Measurements from ENCODE around the gene TECTB.
"Not testable (repeated sequence)": the region's sequence is repeated elsewhere in the genome, so short reads cannot be mapped to it uniquely, and the experiment has no call there.

Gene TECTB

DNA sequence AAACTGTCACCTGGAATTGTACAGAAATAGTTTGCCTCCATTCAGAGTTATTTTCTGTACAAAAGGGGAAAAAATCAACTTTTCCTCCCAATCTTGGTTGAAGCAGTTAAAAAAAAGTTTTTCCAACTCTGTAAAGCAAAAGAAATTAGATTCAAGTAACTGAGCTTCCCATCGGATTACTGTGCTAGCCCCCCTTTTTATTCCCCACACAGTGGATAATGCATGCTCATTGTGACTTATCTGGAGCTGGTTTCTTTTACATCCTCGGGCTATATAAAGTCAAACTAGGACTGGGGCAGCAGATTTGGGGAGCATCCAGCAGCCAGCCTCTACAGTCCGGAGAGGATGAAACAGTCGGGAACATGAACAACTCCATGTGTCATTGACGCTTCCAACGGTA, at the start of gene TECTB:
TSS of gene TECTB (plus strand) at position 301 of the 400 bp plus-strand sequence. CDS start 335 bp downstream, outside the sequence.
- no peak for DNase-seq

- no peak for DNase-seq
Observed at GRCh38 chr10:112235141-112235540, 48.1 kb upstream of the TECTB start.

GRCh38 chr10:112235920-112236319, 47.3 kb upstream of the TECTB start:
- DNase-seq = no peak

DNA sequence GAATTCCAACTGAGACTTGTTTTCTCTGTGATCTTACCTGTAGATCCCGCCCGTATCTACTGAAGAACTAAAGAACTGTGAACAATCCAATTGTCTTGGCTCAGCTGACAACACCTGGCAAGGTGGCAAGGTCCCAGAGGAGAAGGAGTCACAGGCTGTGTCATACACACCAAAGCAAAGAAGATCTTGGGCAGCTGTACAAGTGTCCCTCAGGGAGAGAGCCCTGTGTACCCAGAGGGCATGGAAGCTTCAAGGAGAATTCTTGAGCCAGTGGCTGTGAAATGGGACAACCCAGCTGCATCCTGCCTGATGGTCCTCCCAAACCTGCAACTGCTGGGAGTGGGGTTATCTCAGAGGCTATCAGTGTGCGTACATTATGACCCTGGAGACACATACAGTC, 46.7 kb upstream of the TECTB start:
- DNase-seq = no peak

GRCh38 chr10:112239347-112239746, 43.9 kb upstream of the TECTB start:
- no peak for DNase-seq

- DNase-seq = no peak
Observed at GRCh38 chr10:112240441-112240840, 42.8 kb upstream of the TECTB start.

GRCh38 chr10:112241651-112242341, 41.4 kb upstream of the TECTB start:
- no peak for DNase-seq

DNA sequence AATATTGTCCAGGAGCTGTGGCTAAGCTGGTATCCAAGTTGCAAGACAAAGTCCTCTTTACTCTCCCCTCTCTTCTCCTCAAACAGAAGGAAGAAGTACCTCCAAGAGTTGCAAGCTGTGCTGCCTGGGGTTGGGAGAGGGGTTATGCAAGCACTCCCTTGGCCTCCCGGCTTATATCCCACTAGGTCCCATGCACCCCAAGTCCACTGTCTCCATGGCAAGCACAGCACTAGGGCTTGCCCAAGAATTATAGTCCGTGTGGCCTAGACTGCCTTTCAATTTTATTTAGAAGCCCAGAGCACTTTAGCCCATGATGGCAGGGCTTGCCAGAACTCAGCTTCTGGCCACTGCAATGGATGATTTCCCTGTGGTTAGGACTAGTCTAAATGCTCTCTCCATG, 40.4 kb upstream of the TECTB start:
- DNase-seq = no peak

- no peak for DNase-seq
Observed at GRCh38 chr10:112243713-112244112, 39.5 kb upstream of the TECTB start.

DNA sequence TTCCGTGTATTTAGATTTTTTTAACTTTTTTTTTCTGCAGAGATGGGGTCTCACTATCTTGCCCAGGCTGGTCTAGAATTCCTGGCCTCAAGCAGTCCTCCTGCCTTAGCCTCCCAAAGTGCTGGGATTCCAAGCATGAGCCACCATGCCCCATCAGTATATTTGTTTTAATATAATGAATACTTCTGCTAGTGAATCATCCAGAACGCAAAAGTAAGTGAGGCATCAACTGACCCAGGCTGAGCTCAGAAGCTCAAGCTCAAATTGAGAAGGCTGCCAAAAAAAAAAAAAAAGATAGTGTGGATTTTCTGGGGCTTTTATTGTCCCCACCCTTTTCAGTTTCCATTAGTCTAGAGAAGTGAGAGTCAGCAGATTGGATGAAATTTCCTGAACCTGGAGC, 39.0 kb upstream of the TECTB start:
- DNase-seq = no peak

DNA sequence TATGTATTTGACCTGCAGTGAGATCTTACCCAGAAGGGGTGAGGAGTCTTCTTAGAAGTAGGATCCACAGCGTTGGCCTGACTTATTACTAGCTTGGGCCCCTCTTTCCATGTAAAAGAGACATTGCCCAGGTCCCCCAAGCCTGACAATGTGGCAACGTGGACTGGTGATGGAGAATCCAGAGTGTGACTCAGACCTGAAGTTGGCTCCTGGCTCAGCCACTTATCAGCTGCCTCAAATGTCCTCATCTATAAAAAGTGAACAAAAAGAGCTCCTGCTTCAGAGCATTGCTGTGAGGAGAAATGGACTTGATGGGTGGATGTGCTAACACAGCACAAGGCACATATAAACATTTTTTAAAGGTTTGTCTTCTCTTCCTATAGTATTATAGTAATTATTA, 35.4 kb upstream of the TECTB start:
- DNase-seq = no peak

GRCh38 chr10:112248584-112249295, 34.5 kb upstream of the TECTB start:
- DNase-seq = no peak

DNA sequence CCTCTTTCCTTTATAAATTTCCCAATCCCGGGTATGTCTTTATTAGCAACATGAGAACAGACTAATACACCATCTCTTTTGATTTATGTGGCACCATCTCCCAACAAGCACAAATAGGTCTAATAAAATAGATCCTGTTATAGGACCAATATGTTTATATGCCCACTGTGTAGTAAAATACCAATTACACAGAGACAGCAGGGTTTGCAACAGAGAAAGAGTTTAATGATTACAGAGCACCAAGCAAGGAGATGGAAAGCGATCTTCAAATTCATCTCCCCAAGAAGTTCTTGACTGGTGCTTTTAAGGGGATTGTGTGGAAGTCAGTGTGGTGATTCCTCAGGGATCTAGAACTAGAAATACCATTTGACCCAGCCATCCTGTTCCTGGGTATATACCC, 33.5 kb upstream of the TECTB start:
- no peak for DNase-seq

- no peak for DNase-seq
Observed at GRCh38 chr10:112250555-112250954, 32.6 kb upstream of the TECTB start.

DNA sequence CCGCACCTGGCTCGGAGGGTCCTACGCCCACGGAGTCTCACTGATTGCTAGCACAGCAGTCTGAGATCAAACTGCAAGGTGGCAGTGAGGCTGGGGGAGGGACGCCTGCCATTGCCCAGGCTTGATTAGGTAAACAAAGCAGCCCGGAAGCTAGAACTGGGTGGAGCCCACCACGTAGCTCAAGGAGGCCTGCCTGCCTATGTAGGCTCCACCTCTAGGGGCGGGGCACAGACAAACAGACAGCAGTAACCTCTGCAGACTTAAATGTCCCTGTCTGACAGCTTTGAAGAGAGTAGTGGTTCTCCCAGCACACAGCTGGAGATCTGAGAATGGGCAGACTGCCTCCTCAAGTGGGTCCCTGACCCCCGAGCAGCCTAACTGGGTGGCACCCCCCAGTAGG, 32.0 kb upstream of the TECTB start:
- not testable (repeated sequence) for DNase-seq

- no peak for DNase-seq
Observed at GRCh38 chr10:112258407-112258806, 24.8 kb upstream of the TECTB start.

- no peak for DNase-seq
Observed at GRCh38 chr10:112259688-112260087, 23.5 kb upstream of the TECTB start.

- DNase-seq = no peak
Observed at GRCh38 chr10:112260831-112261230, 22.4 kb upstream of the TECTB start.

- no peak for DNase-seq
Observed at GRCh38 chr10:112261281-112261822, 21.8 kb upstream of the TECTB start.

GRCh38 chr10:112262546-112262945, 20.7 kb upstream of the TECTB start:
- no peak for DNase-seq

DNA sequence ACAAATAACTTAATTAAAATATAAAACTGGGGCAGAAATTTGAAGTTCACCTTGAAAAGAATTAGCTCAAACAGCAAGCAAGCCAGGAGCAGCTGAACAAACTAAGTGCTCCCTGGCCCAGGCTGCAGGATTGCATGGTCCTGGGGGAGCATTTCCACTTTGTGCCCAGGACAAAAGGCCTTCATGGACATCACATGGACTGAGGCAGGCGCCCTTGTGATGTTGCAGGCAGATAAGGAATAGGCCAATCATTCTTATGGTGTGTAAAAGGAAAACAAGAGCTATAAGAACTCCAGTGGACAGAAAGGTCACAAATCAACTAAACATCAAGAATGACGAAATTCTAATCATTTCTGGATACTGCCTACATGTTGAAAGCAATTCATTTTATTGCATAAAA, 17.5 kb upstream of the TECTB start:
- no peak for DNase-seq

DNA sequence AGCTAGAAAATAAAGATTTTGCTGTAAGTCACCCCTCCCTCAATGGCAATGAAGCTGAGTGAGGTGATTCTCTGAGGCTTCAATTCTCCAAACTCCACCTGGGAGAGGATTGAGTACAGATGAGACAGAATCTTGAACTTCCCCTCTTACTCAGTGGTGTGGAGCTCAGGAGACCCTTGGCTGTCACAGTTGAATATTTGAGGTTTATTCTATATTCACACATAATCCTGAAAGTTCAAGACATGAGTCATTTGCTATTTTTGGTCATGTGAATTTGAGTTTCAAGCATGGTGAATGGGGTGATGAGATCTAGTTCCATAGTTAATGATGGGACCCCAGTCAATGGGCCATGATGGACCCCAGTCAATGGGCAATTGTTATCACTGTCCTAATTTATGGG, 13.9 kb upstream of the TECTB start:
- DNase-seq = no peak

- no peak for DNase-seq
Observed at GRCh38 chr10:112271982-112272381, 11.2 kb upstream of the TECTB start.

DNA sequence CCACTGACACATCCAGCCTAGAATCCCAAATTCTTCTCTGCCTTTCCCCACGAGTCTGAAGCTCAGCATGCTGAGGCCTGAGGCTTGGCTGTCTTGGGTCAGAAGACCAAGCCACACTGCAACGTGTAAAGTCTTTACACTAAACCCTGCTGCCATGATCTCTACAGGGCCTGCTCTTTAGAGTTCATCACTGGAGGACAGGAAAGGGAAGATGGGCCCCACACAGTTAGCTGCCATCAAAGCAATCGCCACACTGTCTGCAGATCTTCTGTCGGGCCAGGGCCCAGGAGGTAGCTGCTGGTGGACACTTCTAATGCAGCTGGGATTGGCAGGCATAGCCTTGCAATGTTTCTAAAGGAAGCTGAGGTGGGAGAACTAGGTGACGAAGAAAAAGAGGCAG, 8.4 kb upstream of the TECTB start:
- no peak for DNase-seq
